Measurements from ENCODE around the gene ITCH.
"Not testable (repeated sequence)": the region's sequence is repeated elsewhere in the genome, so short reads cannot be mapped to it uniquely, and the experiment has no call there.

The ITCH gene

DNA sequence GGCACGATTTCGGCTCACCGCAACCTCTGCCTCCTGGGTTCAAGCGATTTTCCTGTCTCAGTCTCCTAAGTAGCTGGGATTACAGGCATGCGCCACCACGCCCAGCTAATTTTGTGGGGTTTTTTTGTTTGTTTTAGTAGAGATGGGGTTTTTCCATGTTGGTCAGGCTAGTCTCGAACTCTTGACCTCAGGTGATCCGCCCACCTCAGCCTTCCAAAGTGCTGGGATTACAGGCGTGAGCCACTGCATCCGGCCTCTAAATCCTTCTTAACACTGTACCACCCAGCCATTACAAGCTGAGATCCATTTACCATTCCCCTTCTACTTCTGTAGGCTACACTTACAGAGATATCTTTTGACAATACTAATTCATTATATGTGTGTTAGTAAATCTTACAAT lies 51.5 kb downstream of the ITCH start:
- not testable (repeated sequence) for H3K36me3 ChIP-seq (ENCODE audit: control insufficient read depth, insufficient read depth, low read length); H3K4me3 ChIP-seq (ENCODE audit: low read length); H3K27me3 ChIP-seq (ENCODE audit: control insufficient read depth, insufficient read depth, low read length); H3K9ac ChIP-seq (ENCODE audit: low read length); H3K27ac ChIP-seq (ENCODE audit: low read depth, low read length); H3K4me1 ChIP-seq (ENCODE audit: control insufficient read depth, insufficient read depth, low read length)

DNA sequence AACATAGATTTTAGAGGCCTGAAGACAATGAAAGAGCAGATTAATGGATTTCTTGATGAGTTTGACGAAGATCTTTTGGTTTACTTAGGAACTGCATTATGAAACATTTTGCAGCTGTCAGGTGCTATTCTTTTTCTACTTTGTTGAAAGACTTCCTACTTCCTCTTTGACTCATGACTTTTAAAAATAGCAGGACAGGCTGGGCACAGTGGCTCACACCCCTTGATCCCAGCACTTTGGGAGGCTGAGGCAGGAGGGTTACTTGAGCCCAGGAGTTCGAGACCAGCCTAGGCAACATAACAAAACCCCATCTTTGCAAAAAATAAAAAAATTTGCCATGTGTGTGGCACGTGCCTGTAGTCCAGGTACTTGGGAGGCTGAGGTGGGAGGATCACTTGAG lies 52.0 kb downstream of the ITCH start:
- peaks cover 6% of the 10 kb centered on the region for H3K36me3 ChIP-seq (ENCODE audit: control insufficient read depth, insufficient read depth, low read length)

DNA sequence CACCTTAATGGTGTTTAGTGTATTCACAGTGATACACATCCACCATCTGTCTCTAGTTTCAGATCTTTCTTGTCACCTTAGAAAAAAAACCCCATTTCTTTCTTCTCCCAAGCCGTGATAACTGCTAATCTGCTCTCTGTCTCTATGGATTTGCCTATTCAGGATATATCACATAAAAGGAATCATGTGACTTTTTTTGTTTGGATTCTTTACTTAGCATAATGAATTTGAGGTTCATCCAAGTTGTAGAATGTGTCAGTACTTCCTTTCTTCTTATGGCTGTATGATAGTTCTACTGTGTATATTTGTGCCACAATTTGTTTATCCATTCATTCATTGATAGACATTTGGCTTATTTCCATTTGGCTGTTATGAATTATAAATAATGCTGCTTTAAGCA lies 57.1 kb downstream of the ITCH start:
- Histone ChIP-seq H3K4me1 (ENCODE audit: control insufficient read depth, insufficient read depth, low read length) (peaks cover 3% of the 10 kb centered on the region), H3K4me3 (ENCODE audit: low read length) (no peak overlapping the region), H3K9ac (ENCODE audit: low read length) (no peak overlapping the region), H3K27me3 (ENCODE audit: control insufficient read depth, insufficient read depth, low read length) (no peaks in the 10 kb centered on the region), H3K27ac (ENCODE audit: low read depth, low read length) (no peak overlapping the region), H3K36me3 (ENCODE audit: control insufficient read depth, insufficient read depth, low read length) (peaks cover 5% of the 10 kb centered on the region)

More for the DNA sequence above, 52.0 kb downstream of the ITCH start:
- Histone ChIP-seq H3K4me3 (ENCODE audit: low read length) (no peak overlapping the region), H3K9ac (ENCODE audit: low read length) (no peak overlapping the region), H3K27ac (ENCODE audit: low read depth, low read length) (no peak overlapping the region), H3K27me3 (ENCODE audit: control insufficient read depth, insufficient read depth, low read length) (no peaks in the 10 kb centered on the region), H3K4me1 (ENCODE audit: control insufficient read depth, insufficient read depth, low read length) (peaks cover under 1% of the 10 kb centered on the region)

DNA sequence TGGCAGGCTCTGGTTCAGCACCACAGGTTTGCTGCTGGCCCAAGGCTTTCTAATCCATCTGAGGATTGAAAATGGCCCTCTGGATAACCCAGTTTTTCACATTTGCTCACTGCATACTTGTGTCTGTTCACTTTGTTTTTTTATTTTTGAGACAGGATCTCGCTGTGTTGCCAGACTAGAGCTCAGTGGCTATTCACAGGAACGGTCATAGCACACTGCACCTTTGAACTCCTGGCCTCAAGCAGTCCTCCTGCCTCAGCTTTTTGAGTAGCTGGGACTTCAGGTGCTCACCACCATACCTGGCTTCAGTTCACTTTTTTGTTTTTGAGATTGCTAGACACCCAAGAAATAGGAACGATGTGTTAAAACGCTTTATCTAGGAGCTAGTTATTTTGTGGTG lies 57.9 kb downstream of the ITCH start:
- Histone ChIP-seq H3K27ac (ENCODE audit: low read depth, low read length) (no peak overlapping the region), H3K27me3 (ENCODE audit: control insufficient read depth, insufficient read depth, low read length) (no peaks in the 10 kb centered on the region), H3K36me3 (ENCODE audit: control insufficient read depth, insufficient read depth, low read length) (peaks cover 8% of the 10 kb centered on the region), H3K4me3 (ENCODE audit: low read length) (no peak overlapping the region), H3K9ac (ENCODE audit: low read length) (no peak overlapping the region), H3K4me1 (ENCODE audit: control insufficient read depth, insufficient read depth, low read length) (peaks cover 3% of the 10 kb centered on the region)

DNA sequence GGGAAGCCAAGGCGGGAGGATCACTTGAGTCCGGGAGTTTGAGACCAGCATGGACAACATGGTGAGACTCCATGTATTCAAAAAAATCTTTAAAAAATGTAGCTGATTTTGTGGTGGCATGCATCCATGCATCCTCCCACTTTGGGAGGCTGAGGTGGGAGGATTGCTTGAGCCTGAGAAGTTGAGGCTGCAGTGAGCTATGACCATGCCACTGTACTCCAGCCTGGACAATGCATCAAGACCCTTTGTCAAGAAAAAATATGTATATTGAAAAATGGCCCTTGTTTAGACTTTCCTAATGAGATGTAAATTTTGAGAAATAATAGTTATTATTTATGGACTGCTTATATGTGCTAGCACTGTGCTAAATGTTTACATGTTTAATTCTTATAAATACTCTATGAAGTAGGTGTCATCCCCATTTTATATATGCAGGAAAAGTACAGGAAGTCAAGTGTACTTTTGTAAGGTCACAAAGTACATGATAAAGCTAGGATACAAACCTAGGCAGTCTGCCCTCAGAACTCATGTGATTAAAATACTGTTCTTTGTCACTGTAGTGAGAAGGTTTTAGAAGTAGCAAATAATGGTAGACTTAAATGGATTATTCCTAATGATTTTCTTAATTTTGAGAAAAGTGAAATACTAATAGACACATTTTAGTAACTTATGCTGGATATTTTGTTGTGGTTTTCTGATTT lies 58.8 kb downstream of the ITCH start:
- peaks cover 3% of the 10 kb centered on the region for H3K4me1 ChIP-seq (ENCODE audit: control insufficient read depth, insufficient read depth, low read length)
- H3K36me3 ChIP-seq (ENCODE audit: control insufficient read depth, insufficient read depth, low read length): peaks cover 8% of the 10 kb centered on the region
- no peak overlapping the region for H3K4me3 ChIP-seq (ENCODE audit: low read length)
- H3K9ac ChIP-seq (ENCODE audit: low read length): no peak overlapping the region
- H3K27me3 ChIP-seq (ENCODE audit: control insufficient read depth, insufficient read depth, low read length): no peaks in the 10 kb centered on the region
- H3K27ac ChIP-seq (ENCODE audit: low read depth, low read length): no peak overlapping the region

DNA sequence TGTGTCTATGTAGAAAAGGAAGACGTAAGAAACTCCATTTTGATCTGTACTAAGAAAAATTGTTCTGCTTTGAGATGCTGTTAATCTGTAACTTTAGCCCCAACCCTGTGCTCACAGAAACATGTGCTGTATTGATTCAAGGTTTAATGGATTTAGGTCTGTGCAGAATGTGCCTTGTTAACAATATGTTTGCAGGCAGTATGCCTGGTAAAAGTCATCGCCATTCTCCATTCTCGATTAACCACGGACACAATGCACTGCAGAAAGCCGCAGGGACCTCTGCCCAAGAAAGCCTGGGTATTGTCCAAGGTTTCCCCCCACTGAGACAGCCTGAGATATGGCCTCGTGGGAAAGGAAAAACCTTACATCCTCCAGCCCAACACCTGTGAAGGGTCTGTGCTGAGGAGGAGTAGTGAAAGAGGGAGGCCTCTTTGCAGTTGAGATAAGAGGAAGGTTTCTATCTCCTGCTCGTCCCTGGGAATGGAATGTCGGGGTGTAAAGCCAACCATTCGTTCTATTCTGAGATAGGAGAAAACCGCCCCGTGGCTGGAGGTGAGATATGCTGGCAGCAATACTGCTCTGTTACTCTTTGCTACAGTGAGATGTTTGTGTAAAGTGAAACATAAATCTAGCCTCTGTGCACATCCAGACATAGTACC lies 62.1 kb downstream of the ITCH start:
- H3K9ac ChIP-seq (ENCODE audit: low read length); H3K4me3 ChIP-seq (ENCODE audit: low read length); H3K36me3 ChIP-seq (ENCODE audit: control insufficient read depth, insufficient read depth, low read length); H3K27me3 ChIP-seq (ENCODE audit: control insufficient read depth, insufficient read depth, low read length); H3K27ac ChIP-seq (ENCODE audit: low read depth, low read length); H3K4me1 ChIP-seq (ENCODE audit: control insufficient read depth, insufficient read depth, low read length): not testable (repeated sequence)

DNA sequence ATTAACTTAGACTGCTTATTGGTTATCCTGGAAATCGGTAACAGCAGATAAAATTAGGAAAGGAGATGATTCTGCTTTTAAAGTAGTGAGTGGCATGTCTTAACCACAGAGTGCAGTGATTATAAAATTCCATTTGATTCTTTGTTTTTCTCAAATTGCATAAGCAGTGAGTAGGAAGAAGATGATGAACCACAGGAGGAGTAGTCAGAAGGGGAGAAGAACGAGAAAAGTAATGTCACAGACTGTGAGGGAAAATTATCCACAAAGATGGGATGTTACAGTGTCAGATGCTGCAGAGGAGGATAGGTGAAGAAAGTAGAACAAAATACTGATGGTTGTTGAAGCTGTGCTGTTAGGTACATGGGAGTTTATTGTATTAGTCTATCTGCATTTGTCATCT lies 63.0 kb downstream of the ITCH start:
- Histone ChIP-seq H3K9ac (ENCODE audit: low read length) (no peak overlapping the region), H3K4me3 (ENCODE audit: low read length) (no peak overlapping the region), H3K27me3 (ENCODE audit: control insufficient read depth, insufficient read depth, low read length) (no peaks in the 10 kb centered on the region), H3K36me3 (ENCODE audit: control insufficient read depth, insufficient read depth, low read length) (peaks cover 7% of the 10 kb centered on the region), H3K27ac (ENCODE audit: low read depth, low read length) (no peak overlapping the region), H3K4me1 (ENCODE audit: control insufficient read depth, insufficient read depth, low read length) (no peaks in the 10 kb centered on the region)

DNA sequence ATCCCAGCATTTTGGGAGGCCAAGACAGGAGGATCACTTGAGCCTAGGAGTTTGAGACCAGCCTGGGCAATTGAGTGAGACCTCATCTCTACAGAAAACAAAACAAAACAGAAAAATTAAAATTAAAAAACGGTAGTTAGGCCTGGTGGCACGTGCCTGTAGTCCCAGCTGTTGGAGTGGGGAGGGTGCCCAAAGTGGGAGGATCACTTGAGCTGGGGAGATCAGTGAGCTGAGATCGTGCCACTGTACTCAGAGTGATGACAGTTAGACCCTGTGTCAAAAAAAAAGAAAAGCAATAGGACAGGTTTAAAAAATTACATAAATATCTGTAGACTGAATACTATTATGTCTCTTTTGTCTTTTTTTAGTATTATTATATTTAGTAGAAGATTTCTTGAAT lies 64.3 kb downstream of the ITCH start:
- no peaks in the 10 kb centered on the region for H3K4me1 ChIP-seq (ENCODE audit: control insufficient read depth, insufficient read depth, low read length)
- H3K27ac ChIP-seq (ENCODE audit: low read depth, low read length): no peak overlapping the region
- peaks cover 5% of the 10 kb centered on the region for H3K36me3 ChIP-seq (ENCODE audit: control insufficient read depth, insufficient read depth, low read length)
- no peaks in the 10 kb centered on the region for H3K27me3 ChIP-seq (ENCODE audit: control insufficient read depth, insufficient read depth, low read length)
- H3K4me3 ChIP-seq (ENCODE audit: low read length): no peak overlapping the region
- no peak overlapping the region for H3K9ac ChIP-seq (ENCODE audit: low read length)

DNA sequence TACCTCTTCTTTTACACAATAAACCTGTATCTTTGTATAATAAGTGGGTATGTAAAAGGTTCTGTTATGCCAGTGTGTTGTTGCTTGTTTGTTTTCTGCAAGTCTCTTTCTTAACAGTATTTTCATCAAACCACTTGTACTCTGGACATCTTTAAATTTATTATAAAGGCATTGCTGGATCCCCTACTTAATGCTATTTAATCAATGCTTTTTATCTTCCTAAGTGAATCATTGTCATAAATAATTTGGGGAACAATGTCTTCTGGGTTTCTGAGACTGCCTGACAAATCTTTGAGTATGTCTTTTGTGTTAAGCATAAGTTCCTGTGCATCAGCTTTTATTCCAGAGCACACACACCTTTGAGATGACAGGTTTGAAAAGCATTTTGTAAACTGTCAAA lies 64.7 kb downstream of the ITCH start:
- no peak overlapping the region for H3K4me3 ChIP-seq (ENCODE audit: low read length)
- no peaks in the 10 kb centered on the region for H3K27me3 ChIP-seq (ENCODE audit: control insufficient read depth, insufficient read depth, low read length)
- no peak overlapping the region for H3K9ac ChIP-seq (ENCODE audit: low read length)
- H3K27ac ChIP-seq (ENCODE audit: low read depth, low read length): no peak overlapping the region
- peaks cover 5% of the 10 kb centered on the region for H3K36me3 ChIP-seq (ENCODE audit: control insufficient read depth, insufficient read depth, low read length)
- H3K4me1 ChIP-seq (ENCODE audit: control insufficient read depth, insufficient read depth, low read length): no peaks in the 10 kb centered on the region

DNA sequence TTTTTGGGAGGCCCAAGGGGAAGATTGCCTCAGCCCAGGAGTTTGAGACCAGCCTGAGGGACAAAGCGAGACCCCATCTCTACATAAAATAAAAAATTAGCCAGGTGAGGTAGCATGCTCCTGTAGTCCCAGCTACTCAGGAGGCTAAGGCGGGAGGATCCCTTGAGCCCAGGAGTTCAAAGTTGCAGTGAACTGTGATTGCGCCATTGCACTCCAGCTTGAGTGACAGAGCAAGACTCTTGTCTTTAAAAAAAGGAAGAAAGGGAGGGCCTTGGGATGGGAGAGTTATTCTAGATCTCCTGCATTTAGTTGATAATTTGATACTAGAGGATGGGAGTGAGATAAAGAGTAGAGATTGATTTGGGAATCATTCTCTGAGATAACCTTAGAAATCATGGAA lies 68.1 kb downstream of the ITCH start:
- Histone ChIP-seq H3K4me1 (ENCODE audit: control insufficient read depth, insufficient read depth, low read length) (no peaks in the 10 kb centered on the region), H3K36me3 (ENCODE audit: control insufficient read depth, insufficient read depth, low read length) (no peaks in the 10 kb centered on the region), H3K4me3 (ENCODE audit: low read length) (no peak overlapping the region), H3K9ac (ENCODE audit: low read length) (no peak overlapping the region), H3K27me3 (ENCODE audit: control insufficient read depth, insufficient read depth, low read length) (no peaks in the 10 kb centered on the region), H3K27ac (ENCODE audit: low read depth, low read length) (no peak overlapping the region)

DNA sequence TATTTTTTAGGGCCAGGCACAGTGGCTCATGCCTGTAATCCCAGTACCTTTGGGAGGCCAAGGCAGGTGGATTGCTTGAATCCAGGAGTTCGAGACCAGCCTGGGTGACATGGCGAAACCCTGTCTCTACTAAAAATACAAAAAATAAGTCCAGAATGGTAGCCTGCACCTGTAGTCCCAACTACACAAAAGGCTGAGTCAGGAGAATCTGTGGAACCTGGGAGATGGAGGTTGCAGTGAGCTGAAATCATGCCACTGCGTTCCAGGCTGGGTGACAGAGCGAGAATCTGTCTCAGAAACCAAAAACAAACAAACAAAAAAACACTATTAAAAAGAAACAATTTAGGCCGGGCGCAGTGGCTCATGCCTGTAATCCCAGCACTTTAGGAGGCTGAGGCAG lies 69.6 kb downstream of the ITCH start:
- H3K36me3 ChIP-seq (ENCODE audit: control insufficient read depth, insufficient read depth, low read length); H3K27me3 ChIP-seq (ENCODE audit: control insufficient read depth, insufficient read depth, low read length); H3K9ac ChIP-seq (ENCODE audit: low read length); H3K4me3 ChIP-seq (ENCODE audit: low read length); H3K4me1 ChIP-seq (ENCODE audit: control insufficient read depth, insufficient read depth, low read length); H3K27ac ChIP-seq (ENCODE audit: low read depth, low read length): not testable (repeated sequence)

DNA sequence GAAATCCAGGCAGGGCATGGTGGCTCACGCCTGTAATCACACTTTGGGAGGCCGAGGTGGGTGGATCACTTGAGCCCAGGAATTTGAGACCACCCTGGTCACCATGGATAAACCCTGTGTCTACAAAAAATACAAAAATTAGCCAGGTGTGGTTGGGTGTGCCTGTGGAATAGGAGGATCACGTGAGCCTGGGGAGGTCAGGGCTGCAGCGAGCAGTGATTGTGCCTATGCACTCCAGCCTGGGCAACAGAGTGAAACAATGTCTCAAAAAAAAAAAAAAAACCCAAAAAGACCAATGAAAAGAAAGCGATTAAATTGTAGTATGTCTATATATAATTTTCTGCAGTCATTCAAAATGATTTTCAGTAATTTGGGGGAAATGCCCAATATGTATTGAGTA lies 70.3 kb downstream of the ITCH start:
- Histone ChIP-seq H3K27me3 (ENCODE audit: control insufficient read depth, insufficient read depth, low read length) (no peaks in the 10 kb centered on the region), H3K27ac (ENCODE audit: low read depth, low read length) (no peak overlapping the region), H3K4me1 (ENCODE audit: control insufficient read depth, insufficient read depth, low read length) (no peaks in the 10 kb centered on the region), H3K9ac (ENCODE audit: low read length) (no peak overlapping the region), H3K4me3 (ENCODE audit: low read length) (no peak overlapping the region), H3K36me3 (ENCODE audit: control insufficient read depth, insufficient read depth, low read length) (peaks cover 1% of the 10 kb centered on the region)

DNA sequence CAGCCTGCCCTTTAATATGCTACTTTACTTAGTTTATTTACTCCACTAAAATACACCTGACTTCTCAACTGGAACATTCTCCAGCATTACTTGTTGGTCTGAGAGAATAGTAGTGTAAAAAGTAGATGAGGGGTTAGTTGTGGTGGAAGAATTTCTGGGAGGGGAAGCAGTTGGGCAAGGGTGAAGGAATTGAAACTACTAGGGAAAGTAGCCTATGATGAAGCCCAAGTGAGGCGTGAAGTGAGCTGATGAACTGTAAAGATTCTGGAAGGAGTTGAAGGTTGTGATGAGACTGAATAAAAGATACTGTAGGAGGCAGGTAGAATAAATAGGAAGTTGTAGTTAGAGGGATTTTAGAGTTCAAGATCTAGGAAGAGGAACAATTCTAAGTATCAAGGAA lies 72.5 kb downstream of the ITCH start:
- Histone ChIP-seq H3K27ac (ENCODE audit: low read depth, low read length) (no peak overlapping the region), H3K4me1 (ENCODE audit: control insufficient read depth, insufficient read depth, low read length) (no peaks in the 10 kb centered on the region), H3K4me3 (ENCODE audit: low read length) (no peak overlapping the region), H3K9ac (ENCODE audit: low read length) (no peak overlapping the region), H3K27me3 (ENCODE audit: control insufficient read depth, insufficient read depth, low read length) (no peaks in the 10 kb centered on the region), H3K36me3 (ENCODE audit: control insufficient read depth, insufficient read depth, low read length) (peaks cover 4% of the 10 kb centered on the region)

All from rectal smooth muscle tissue (tissue), 1 donor.